CD4-positive, alpha-beta T cell treated with Interleukin-17A for 4 hours (primary cell): ENCODE data around the gene SLC44A4.
"Not testable (repeated sequence)": the region's sequence is repeated elsewhere in the genome, so short reads cannot be mapped to it uniquely, and the experiment has no call there.

Experiments used
- DNase-seq: peaks from one replicate; pipeline ENCODE4 v3.0.0-alpha.2; 2020; ENCODE audit warnings: mixed read lengths

The SLC44A4 gene

GRCh38 chr6:31851980-31852718 is 26.6 kb downstream of the SLC44A4 start:
- not testable (repeated sequence) for DNase-seq

GRCh38 chr6:31851485-31851832 is 27.3 kb downstream of the SLC44A4 start:
- DNase-seq = no peak

GRCh38 chr6:31850765-31851484 is 27.9 kb downstream of the SLC44A4 start:
- DNase-seq = no peak

GRCh38 chr6:31847276-31847978 is 31.4 kb downstream of the SLC44A4 start:
- DNase-seq = no peak

GRCh38 chr6:31844507-31844906 is 34.3 kb downstream of the SLC44A4 start:
- DNase-seq = no peak

- no peak for DNase-seq
Observed at GRCh38 chr6:31842053-31842452, 36.7 kb downstream of the SLC44A4 start.

GRCh38 chr6:31839779-31840126 is 39.0 kb downstream of the SLC44A4 start:
- DNase-seq = not testable (repeated sequence)

- no peak for DNase-seq
Observed at GRCh38 chr6:31838968-31839367, 39.8 kb downstream of the SLC44A4 start.

GRCh38 chr6:31838114-31838553 is 40.7 kb downstream of the SLC44A4 start:
- DNase-seq = not testable (repeated sequence)

- no peak for DNase-seq
Observed at GRCh38 chr6:31837369-31838113, 41.3 kb downstream of the SLC44A4 start.

GRCh38 chr6:31836474-31837368 is 42.1 kb downstream of the SLC44A4 start:
- no peak for DNase-seq

- DNase-seq = no peak
Observed at GRCh38 chr6:31836047-31836473, 42.7 kb downstream of the SLC44A4 start.

- peak; percentile 83 for DNase-seq
Observed at GRCh38 chr6:31834367-31835250, 44.2 kb downstream of the SLC44A4 start.

GRCh38 chr6:31831350-31832215 is 47.2 kb downstream of the SLC44A4 start:
- DNase-seq = no peak

- no peak for DNase-seq
Observed at GRCh38 chr6:31830886-31831335, 47.9 kb downstream of the SLC44A4 start.

GRCh38 chr6:31829633-31830283 is 49.0 kb downstream of the SLC44A4 start:
- no peak for DNase-seq

GRCh38 chr6:31827286-31828079 is 51.3 kb downstream of the SLC44A4 start, which contains the start of gene HSPA1B:
TSS of gene HSPA1B (plus strand) at chr6:31827738. CDS start at chr6:31827951, 213 bp downstream.
- DNase-seq = peak; percentile 91

GRCh38 chr6:31826793-31827285 is 52.0 kb downstream of the SLC44A4 start:
- DNase-seq = peak; percentile 60
